ENCODE measurements around the gene WDR72.
A peak's percentile ranks its signal among the peaks of the same experiment; 100 is the strongest.

DNA sequence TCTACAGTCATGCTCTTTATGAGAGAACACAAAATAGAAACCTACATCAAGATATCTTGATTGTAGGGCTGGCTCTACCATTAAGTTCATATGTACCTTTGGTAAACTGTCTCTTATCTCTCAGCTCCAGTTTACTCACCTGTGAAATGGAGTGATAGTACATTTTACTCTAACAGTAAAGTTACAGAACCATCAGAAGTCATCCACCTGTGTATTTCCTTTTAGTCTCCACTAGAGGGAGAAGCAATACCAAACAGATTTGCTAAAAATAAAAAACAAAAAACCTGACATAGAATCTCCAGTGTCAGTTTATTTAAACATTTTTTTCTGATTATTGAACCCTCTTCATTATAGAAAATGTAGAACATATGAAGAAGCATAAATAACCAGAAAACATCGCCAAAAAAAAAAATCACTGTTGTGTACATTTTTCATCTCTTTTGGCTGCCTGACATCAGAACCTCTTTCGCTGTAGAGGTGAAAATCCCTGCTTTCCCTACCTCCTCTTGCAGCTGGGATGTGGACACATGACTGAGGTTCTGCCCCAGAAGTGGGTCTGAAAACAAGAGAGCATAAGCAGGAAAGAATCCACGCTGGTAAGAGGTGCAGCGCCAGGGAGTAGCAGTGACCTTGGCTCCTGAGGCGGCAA is 48.7 kb upstream of the WDR72 start:
- TF ChIP-seq CTCF (IDR thresholded peaks at IDR 0.05) (peak; percentile 54 to 71 (median 60)), EP300 (IDR thresholded peaks at IDR 0.05) (no peak)

All from gastroesophageal sphincter (tissue), 3 donors.